Measurements from ENCODE around the gene APMAP.
"Not testable (repeated sequence)": the region's sequence is repeated elsewhere in the genome, so short reads cannot be mapped to it uniquely, and the experiment has no call there.

APMAP gene

DNA sequence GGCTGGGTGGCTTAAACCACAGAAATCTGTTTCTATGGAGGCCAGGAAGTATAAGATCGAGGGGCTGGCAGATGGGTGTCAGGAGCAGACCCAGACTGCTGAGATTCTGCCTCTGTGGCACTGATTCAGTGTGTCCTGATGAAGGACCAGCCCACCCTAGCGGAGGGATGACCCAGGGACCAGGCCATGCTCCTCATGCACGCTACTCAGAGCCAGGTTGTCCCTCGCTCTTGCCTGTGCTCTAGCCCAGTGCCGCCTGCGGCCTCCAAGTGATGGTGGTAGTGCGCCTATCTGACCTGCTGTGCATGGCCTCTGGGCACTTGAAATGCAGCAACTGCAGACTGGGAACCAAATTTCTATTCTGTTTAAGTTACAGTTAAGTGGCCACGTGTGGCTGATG lies 13.1 kb upstream of the APMAP start:
- no peak for DNase-seq

DNA sequence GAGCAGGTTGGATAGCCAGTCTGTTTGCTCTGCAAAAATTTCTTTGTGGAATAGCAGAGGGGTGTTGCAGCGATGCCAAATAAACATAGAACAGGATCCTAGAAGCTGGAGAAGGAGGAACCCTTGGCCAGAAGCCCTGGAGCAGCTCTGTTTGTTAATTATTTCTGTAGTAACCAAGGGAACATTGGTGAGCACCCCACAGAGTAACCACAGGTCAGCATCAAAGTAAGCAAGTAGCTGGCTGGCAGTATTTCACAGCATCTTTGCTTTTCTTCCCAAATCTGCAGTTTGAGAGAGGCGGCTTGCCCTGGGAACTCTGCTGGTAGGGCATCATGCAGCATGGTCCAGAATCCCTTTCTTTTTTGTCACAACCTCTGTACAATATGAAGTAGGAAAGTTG lies 12.7 kb upstream of the APMAP start:
- DNase-seq: no peak

DNA sequence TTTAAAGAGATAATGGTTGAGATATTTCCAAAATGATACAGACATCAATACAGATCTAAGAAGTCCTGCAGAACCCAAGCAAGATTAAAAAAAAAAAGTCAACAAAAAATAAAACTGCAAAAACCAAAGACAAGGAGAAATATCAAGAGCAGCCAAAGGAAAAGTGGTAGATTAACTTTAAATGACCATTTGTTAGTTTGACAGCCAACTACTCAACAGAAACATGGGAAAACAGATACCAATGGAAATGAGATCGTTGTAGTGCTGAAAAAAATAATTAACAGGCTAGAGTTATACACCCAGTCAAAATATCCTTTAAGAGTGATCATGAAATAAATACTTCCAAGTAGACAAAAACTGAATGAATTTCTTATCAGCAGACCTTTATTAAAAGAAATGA lies 10.5 kb upstream of the APMAP start:
- no peak for DNase-seq

DNA sequence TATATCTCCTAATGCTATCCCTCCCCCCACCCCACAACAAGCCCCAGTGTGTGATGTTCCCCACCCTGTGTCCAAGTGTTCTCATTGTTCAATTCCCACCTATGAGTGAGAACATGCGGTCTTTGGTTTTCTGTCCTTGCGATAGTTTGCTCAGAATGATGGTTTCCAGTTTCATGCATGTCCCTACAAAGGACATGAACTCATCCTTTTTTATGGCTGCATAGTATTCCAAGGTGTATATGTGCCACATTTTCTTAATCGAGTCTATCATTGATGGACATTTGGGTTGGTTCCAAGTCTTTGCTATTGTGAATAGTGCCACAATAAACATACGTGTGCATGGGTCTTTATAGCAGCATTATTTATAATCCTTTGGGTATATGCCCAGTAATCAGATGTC lies 8.8 kb upstream of the APMAP start:
- DNase-seq: not testable (repeated sequence)

DNA sequence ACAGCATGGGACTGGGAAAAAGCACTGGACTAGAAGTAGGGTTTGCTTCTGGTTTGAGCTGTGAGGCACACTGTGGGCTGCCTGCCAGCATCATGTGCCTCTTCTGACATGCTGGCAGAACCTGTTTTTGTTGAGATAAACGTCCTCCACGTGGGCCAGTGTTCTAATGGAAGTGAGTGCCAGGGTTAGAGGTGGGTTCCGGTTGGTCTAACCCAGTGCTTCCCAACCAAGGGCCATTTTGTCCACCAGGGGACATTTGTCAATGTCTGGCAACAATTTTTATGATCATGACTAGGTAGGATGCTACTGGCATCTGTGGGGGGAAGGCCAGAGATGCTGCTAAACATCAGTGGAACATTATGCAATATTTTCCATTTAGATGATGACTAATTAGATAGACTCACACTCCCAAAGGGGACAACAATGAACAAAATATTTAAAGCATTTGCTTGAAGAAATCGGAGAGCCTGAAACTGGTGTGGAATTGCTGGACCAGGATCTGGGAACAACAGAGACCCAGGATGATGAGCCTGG lies 7.8 kb upstream of the APMAP start:
- no peak for DNase-seq

DNA sequence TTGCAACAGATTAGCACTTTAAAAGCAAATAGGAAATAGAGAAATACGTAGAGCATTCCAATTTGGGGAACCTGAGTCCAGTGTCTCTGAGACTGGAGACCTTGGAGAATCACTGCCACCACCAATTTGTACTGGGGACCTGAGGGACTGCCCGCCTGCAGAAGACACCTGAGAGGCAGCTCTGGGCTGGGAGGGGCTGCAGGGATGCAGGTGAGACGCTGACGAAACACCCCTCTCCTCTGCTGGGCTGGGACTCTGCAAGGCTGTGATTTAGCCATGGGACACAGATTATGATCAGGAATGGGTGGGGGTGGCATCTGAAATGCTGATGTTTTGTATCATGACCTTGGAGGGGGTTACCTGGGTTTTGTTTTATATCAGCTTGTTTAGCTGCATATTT lies 7.0 kb upstream of the APMAP start:
- DNase-seq: no peak

DNA sequence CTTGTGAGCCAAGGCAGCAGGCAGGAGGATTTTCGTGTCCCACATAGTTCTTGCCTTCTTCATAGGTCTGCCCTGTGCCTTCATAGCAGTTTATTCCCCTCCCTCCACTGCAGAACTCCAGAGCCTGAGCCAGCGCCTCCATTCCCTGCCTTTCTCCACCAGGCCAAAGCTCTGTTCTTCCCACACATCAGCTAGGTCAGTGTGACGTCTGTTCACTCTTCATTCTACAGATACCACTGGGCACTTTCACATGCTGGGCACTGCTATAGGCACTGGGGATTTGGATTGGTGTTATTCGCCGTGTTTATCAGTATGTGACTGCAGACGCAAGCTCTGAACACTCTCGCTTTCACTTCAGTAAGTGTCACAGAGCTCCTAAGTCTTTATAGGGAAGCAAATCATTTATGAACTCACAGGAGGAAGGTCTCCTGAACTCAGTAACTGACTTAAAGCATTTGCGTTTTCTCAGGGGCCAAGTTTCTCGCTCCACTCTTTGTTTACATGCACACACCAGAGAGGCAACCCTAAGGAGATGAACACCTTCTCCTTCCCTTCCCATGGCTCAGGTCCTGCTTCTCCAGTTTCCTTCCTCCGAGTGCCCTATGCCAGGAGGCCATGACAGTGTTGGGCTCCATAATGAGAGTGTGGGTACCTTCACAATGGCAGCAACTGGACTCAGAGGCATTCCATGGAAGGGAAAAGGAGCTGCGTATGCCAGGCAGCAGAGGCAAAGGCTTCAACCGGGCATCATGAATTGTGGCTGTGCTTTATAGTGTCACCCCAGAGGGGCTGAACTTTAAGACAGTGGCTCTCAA lies 6.3 kb upstream of the APMAP start:
- DNase-seq: no peak

DNA sequence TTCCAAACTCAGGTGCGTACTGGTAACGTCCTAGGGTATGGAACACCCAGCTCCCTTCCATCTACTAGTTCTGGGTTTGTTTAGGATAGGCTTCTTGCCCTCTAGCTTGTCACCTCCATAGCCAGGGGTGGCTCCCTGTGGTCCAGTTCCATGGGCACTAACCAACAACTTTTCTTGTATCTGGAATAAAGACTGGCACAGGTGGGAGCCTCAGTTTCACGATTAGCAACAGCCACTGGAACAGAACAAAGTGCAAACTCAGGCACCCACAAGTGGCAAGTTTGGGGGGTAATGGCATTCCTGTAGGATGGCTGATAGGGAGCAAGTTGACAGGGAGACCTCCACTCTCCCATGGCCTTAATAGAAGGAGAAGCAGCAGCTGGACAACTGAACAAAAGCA lies 5.6 kb upstream of the APMAP start:
- DNase-seq: no peak

DNA sequence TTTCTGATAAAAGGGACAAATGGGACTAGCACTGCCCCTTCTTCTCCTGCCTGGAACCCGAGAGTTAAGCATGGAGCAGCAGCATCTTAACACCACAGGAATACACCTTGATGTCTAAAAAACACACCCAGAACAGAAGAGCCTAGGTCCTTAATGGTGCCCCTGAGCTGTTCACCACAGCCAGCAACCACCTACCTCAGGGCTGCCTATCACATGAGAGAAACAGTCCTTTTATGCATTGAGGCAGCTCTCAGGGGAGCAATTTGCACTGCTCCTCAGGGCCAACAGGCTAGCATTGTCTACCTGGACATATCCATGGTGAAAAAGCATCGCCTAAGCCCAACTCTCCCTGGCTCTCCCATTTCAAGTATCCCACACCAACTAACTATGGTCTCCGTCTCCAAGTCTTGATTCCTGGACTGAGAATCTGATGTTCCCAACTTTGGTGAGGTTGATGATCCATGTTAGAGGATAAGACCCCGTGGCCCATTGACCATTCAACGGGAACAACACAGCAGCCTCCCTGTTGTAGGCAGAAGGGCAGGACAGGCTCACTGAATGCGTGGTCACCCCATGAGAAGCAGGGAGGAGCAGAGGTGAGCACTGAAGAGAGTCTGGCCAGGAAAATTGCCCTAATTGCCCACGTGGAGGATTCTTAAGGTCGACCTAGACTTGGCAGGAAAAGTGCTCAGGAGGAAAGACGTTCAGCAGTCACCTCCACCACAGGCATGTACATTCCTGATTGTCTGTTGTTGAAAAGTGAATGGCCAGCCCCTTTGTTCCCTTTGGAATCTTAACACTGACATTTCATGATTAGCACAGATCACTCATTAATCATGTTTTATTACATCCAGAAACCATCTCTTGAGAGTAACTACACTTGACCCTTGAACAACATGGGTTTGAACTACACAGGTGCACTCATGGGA lies 4.2 kb upstream of the APMAP start:
- DNase-seq: no peak

DNA sequence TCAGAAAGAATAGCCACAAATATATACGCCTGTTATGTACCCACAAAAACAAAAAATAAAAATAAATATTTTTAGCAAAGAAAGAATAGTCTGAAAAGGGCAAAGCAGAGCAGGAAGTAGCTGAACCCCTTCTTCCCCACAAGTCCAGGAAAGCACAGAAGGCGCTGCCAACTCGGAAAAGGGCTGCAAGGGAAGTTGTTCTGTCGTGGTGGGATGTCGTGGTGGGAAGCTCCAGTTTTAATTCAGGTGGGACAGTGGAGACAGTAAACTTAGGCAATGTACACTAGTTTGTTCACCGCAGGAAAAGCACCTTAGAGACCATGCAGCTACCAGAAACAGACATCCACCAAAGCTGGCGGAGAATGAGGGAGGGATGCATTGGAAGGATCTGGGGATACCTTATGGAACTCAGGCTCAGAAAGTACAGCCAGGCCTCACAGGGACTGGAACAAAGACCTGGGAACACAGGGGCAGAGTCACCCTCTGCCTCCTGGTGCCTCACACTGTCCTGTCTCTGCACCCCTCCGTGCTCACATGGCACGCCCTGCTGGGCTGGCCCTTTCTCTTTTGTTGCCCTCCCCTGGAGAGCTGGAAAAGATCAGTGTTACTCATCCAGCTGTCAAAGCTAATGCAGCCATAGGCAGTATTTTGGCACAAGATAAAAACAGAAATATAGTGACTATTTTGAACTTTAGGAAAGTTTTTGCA lies 3.3 kb upstream of the APMAP start:
- DNase-seq: no peak

DNA sequence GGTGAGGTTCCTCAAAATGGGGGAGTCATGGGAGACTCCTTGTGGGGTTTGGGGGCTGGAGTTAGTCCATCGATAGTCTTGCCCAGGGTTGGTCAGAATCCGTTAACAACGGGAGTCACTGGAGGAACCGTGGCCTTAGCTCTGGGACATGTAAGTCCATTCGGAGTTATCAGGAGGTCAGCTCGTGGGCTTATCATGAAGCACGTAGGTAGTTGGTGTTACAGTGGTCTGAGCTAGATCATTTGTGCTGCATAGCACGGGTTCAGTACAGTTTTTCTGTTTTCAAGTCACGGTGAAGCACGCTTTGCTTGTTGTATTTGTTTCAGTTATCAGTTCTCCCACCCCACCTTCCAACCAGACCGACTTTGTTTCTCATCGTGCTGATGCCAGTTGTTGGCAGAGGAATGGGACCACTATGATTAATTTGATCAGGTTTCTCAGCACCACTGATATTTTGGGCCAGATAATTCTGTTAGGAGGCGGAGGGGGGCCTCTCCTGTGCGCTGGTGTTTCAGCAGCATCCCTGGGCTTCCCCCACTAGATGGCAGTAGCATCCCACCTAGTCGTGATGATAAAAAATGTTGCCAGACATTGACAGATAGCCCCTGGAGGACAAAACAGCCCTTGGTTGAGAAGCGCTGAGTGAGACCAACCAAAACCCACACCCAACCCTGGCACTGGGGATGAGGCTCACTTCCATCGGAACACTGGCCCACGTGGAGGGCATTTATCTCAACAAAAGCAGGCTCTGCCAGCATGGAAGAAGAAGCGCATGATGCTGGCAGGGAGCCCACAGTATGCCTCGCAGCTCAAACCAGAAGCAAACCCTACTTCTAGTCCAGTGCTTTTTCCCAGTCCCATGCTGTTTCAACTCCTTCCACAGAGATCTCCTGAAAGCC lies 2.2 kb upstream of the APMAP start:
- DNase-seq: peak; percentile 82

DNA sequence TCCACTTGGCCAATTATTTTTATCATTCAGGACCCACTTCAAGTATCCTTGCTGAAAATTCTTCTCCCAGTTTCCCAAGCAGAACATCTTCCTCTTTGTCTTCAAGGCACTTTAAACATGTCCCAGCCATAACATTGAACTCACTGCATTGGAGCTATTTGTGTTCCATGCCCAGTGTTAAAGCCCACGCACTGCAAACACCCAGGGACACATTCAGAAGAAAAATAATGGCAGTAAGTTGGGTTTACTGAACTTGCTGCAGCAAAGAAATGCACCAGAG lies 1.6 kb upstream of the APMAP start:
- DNase-seq: no peak

DNA sequence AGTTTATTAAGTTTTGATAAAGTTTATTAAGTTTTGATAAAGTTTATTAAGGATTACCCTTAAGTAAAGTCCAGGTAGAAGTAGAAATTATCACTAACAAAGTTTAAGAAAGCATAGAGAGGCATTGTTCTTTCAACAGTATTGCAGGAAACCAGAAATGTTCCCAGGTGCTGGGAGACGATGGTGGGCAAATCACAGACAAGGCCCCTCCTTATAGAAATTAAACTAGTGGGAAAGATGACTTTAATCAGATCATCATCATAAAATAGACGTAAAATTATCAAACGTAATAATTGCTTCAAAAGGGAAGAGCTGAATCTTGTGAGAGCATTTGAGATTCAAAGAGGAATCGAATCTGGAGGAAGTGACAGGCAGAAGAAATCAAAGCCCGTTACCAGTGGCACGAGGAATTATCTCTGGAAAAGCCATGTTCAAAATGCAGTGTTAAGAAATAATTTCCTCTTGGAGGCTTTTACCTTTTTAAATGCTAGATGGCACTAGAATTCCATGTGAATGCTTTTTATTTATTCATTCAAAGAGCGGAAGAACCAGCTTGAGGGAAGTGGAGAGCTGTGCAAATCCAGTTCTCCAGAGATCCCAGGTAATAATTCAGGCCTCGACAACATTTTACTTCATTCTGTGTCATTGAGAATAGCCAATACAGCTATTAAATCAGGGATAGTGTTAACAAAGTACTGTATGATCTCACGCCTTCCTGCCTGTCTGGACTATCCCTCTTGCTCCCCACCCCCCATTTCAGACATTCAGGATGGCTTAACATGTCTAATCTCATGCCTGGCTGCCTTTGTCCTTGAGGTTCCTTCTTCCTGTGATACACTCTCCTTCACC lies 1.0 kb upstream of the APMAP start:
- DNase-seq: no peak

DNA sequence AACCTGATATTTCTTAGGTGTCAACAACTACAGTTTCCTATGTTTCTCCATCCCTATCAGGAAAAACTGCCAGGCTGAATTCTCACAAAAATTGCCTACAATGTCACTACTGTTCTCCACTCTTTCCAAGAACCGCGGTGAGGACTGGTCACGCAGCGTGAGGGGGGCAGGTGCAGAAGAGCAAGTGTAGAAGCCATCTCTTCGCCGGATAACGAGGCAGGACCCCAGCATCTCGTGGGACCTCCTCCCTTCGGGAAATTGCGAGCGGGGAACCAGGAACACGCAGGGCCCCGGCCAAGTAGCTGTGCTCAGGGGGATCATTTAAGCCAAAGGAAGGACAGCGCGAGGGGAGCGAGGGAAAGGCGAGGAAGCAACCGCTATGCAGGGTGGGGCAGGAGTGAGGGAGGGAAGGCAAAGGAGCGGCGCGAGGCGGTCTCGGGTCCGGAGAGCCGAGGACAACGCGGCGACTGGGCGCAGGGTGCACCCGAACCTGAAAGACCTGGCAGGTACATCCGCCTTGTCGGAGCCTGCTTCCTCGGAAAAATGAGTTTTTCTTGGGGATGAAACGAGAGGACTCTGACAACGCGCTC lies 559 bp downstream of the APMAP start:
- no peak for DNase-seq

DNA sequence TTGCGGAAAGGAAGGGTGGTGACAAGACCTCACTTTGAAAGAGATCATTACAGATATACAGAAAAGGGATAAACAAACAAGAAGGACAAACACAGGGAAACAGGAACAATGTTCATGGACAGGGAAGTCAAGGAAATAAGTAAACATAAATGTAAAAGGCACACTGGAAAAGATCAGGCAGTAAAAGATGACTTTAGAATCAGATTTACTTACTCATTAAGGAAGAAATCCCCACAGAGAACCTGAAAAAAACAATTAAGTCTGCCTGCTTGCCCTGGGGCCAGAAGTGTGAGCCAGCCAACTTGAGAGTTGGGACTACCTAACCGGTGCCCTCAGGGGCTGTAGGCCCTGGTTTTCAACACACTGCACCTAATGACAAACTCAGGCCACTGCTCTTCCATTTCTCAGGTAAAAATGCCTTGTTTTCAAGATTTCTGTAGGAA lies 1.7 kb downstream of the APMAP start:
- DNase-seq: no peak

DNA sequence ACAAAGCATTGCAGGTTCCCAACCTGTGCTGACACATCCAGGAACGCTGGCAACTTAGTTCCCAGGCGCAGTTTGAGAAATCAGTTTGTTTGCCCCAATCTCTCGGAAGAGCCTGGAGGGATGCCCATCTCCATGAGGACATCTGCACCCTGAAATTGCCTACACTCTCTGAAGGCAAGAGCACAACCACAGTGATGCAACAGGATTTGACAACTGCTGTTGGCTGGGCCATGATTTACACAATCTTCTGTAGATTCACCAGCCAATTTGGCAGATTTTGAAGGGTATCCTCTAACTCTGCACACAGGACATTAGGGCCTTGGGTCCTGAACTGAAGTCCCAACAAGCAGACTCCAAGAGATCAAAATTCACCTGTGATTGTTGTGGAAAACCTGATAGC lies 3.4 kb downstream of the APMAP start:
- no peak for DNase-seq

DNA sequence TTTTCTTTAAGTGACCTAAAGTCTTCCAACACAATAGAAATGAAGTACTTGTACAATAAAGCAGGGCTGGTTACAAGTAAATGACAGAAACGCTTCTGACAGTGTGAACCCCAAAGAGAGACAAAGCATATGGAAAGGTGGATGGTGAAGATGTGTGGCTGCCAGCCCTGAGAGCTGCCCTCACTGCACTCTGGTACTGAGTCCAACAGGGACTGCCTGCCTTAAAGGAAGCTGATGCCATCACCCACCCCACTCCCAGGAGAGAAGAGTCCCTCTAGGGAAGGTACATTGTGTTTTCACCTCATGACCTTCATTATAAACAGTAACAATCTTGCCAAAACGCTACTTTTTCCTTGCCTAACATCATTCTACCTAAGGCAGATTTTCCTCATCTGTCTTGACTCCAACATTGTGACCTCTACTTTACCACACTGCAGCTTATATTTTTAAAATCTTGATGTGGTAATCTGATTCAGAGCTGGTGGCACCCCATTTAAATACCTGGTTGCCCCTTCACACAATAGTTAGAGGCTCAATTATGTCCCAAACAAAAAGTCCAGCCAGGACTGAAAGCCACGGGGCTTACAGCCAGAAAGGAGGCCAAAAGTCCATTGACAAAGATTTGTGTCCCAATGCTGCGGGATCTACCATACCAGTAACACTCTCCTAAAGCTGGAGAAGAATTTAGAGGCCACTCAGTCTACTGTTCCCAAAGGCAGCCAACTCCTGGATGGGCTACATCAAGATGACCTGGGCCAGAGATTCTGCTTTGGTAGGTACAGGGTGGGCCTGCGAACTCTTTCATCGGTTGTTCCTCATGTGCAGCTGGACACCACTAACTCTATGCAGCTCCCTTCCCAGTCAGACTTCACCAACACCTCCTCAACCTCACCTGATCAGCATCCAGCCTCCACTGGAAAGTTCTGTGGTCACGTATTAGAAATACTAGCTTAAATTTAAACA lies 4.4 kb downstream of the APMAP start:
- DNase-seq: no peak

DNA sequence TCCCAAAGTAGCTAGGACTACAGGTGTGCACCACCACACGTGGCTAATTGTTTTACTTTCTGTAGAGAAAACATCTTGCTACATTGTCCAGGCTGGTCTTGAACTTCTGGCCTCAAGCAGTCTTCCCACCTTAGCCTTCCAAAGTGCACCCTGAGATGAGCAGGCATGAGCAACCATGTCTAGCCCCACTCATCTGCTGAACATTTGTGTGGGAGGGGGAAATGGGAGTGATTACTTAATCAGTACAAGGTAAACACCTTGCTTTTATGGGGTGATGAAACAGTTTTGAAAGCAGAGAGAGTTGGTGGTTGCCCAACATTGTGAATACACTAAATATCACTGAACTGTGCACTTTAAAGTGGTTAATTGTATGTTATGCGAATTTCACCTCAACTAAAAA lies 5.3 kb downstream of the APMAP start:
- peak; percentile 35 for DNase-seq

DNA sequence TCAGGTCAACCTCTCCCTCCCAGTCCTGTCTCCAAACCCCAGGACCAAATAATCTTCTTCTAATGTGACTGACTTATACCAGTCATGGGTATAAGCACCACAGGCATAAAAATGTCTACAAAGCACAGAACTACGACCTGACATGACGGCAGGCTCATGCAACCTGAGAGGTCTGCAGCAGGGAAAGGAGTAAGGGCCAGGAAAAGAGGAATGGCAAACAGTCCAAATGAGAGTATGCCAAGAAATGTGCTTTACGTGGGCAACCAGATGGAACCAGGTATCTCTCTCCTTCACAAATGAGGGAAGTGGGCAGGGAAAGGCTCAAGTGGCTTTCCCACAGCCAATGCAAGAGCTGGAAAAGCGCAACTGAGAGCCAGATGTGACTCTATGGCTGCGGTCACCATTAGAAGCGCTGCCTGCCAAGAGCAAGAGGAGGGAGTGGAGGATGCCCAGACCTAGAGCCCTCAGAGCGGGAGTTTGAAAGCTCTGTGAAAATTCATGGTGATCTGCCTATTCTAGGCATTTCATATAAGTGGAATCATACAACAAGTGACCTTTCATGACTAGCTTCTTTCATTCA lies 6.0 kb downstream of the APMAP start:
- DNase-seq: no peak

Measured in activated naive CD4-positive, alpha-beta T cell treated with anti-CD3 and anti-CD28 coated beads, Interleukin-2, amount 50 U/mL, for 16 hours (primary cell).